CD4-positive, alpha-beta T cell treated with Interleukin-17A for 1 hour (primary cell): ENCODE data around the gene ACOX2.
"Not testable (repeated sequence)": the region's sequence is repeated elsewhere in the genome, so short reads cannot be mapped to it uniquely, and the experiment has no call there.

ENCODE experiments used
- DNase-seq: peaks from one replicate; pipeline ENCODE4 v3.0.0-alpha.2; 2020

The ACOX2 gene

GRCh38 chr3:58534592-58535494 lies 2.1 kb downstream of the ACOX2 start:
- DNase-seq: no peak

DNA sequence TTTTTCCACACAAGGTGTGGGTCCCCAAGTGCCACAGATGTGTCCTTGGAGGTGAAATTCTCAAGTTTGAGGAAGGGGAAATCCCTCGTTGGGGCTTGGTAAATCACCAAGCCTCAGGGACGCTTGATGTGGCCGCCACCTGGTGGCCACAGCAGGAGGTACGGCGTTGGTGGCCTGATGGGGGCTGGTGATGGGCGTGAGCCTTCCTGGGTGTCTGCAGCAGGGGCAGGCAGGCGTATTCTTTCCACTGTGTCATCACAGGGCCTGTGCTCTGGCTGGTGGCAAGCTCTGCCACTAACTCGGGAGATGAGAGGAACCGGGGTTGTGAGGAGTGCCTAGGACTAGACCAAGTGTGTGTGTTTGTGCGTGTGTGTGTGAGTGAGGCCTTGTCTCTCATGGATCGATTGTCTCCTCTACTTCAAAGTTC lies 4.2 kb downstream of the ACOX2 start:
- peak; percentile 84 for DNase-seq

DNA sequence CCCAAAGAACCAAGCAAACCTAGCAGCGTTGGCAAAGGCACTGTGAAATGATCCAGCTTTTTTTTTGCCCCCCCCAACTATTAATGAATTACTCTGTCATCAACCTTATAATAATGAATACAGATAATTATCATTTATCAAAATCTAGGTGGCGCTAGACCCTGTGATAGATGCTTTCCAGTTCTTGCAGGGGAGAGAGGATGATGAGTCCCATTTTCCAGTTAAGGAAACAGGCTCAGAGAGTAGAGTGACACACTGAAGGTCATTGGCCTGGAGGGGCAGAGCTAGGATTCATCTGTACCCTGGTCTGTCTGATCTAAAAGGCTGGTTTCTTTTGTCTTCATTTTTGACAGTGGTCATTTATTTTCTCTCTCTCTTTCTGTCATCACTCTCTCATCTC lies 5.0 kb downstream of the ACOX2 start:
- no peak for DNase-seq

GRCh38 chr3:58531555-58531954 lies 5.4 kb downstream of the ACOX2 start:
- no peak for DNase-seq

- no peak for DNase-seq
Observed at GRCh38 chr3:58530354-58530865, 6.6 kb downstream of the ACOX2 start.

DNA sequence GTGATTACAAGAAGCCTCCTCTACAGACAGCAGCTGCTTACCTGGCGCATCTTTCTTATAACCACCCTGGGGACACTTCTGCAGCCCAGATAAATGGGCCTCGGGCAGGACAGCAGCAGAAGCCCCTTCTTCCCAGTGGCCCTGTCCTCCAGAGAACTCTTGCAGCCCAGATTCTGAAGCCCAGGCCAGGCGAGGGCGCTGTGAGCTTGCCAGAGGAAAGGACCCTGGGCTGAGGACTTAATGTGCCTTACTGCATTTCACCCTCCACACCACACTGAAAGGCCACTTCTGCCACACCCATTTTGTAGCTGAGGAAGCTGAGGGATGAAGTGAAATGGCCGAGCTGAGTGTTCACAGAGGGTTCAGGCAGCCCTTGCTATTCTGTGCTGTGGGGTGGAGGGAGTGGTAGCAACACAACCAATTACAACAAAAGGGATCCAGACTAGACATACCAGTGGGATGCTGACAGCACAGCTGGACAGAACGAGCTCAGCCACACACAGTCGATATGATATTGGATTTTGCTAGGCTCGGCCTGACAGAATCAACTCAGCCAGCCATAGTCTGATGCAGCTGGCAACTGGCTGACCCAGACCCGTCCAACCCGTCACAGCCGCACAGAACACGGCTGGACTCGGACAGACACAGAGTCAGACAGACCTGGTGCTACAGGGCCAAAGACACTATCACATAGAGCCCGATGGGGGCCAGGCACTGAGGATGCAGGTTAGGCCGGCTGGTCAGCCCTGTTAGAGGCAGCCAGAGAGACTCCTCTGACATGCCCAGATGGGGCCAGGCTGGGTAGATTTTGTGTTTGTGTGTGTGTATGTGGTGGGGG lies 7.3 kb downstream of the ACOX2 start:
- no peak for DNase-seq

GRCh38 chr3:58528629-58529028 lies 8.4 kb downstream of the ACOX2 start:
- no peak for DNase-seq

DNA sequence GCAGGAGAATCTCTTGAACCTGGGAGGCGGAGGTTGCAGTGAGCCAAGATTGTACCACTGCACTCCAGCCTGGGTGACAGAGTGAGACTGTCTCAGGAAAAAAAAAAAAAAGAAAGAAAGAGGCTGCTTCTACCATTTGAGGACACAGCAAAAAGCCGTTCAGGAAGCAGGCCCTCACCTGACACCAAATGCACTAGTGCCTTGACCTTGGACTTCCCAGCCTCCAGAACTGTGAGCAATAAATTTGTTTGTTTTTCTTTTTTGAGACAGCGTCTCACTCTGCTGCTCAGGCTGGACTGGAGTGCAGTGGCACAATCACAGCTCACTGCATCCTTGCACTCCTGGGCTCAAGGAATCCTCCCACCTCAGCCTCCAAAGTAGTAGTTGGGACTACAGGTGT lies 9.6 kb downstream of the ACOX2 start:
- not testable (repeated sequence) for DNase-seq

- DNase-seq: no peak
Observed at GRCh38 chr3:58526515-58526957, 10.5 kb downstream of the ACOX2 start.

- DNase-seq: no peak
Observed at GRCh38 chr3:58524326-58524888, 12.6 kb downstream of the ACOX2 start.

DNA sequence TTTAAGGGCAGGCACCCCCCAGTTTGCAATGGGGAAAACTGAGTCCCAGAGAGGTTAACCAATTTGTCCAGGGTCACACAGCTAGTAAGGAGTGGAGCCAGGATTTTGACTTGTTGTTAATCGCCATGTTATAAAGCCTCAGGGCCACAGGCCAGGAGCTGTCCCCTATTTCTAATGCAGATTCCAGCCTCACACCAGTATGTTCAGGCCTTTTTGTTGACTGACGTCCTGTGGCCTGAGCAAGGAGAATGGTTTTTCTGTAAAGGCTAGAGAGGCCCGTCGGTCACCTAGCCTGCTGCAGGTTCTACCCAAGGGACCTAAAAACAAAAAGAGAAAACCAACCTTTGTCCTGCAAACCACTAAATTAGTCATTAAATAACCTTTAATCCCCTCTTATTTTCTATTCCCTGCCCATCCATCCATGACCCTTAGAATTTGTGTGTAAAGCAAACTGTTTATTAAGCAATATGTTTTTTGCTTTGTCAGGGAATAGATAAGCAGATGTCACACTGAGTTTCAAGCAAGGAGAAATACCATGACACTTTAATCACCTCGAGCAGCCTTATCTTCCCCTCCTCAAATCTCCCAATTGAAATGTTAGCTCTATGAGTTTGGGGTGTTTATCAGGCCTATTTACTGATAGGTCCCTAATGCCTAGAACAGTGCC lies 14.1 kb downstream of the ACOX2 start:
- DNase-seq: no peak

DNA sequence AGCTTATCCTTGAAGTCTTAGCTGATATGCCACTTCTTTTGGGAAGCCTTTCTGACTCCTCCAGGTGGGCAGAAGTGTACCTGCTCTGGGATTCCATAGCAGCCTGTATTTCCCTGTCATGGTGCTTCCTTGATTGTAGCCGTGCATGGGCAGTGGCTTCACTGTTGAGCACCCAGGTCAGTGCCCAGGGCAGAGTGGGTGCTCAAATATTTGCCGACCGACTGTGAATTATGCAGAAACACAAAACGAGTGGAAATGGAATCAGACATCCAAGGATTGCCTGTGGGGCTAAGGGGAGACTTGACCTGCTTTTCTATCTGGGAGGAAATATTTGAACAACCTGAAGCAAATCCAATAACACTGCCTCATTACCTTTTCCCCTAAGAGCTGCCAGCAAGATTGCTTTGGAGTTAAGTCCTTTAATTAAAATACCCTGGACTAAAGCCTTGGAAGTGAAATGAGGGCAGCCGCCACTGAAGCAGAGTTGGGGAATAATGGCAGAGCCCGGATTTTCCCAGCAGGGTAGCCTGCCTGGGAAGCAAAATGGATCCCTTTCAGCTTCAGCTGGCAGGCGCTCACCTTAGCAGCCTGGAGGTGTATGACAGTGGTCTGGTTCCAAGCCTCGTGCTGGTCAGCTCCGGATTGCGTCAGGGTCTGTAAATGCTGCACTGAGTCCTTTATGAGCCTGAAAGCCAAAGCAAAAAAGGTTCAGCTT lies 14.9 kb downstream of the ACOX2 start:
- no peak for DNase-seq

DNA sequence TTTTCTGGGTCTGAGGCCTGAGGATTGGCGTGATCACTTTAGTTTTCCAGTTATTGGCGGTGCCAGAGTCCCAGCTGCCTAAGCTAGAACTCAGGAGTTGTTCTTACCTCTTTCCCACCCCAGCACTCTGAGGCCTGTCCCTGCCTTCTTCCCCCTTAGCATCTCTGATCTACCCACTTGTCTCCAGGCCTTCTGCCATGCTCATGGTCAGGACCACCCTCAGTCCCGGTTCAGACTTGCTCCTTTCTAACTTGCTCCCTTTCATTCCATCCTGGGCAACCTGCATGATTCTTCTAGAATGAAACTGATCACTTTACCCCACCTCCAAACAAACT lies 15.7 kb downstream of the ACOX2 start:
- no peak for DNase-seq

GRCh38 chr3:58520403-58521335 lies 16.3 kb downstream of the ACOX2 start:
- DNase-seq: no peak

DNA sequence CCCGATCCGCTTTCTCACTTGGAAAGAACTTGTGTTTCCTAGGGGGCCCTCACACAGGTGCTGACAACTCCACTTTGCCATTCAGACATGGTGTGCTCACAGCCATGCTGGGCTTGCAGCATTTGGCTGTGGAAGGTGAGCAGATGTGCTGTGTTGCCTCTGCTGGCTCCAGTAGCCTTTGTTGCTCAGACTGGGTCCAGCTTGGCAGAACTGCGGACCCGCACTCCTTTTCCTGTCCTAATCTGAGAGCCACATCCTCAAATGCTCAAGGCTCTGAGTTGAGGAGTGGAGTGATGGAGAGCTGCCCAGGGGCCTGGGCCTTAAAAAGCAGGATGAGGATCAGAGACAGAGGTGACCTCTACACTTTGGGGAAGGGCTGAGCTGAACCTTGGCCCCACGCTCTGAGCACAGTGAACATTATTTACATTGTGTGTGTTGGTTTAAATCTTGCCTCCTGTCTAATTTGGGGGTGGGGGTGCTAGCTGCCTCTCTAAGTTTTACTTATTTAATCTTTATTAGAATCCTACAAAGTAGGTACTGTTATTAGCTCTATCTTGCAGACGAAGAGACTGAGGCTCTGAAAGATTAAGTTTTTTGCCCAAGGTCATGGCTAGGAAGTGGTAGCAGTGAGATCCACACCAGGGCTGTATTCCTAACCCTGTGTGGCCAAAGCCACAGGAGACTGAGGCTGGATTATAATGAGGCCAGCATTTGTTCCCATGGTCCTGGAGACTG lies 17.2 kb downstream of the ACOX2 start:
- no peak for DNase-seq

GRCh38 chr3:58518291-58518789 lies 18.6 kb downstream of the ACOX2 start:
- no peak for DNase-seq

DNA sequence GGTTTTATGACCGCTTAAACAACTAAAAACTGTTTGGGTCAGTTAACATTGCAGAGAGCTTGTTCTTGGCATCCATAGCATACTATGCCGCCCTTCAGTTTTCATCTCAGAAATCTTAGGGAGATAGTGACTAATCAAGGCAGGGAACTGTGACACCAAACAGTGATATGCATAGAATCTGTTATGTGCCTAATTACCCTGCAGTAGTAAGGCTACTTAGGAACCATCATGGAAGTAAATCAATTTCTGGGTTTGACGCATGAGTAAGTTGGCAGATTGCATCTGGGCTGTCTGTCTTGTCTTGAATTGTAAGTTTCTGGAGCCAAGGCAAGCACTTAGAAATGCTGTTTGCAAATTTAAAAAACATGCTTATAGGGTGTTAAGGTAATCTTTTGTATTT lies 22.6 kb downstream of the ACOX2 start:
- DNase-seq: no peak

- no peak for DNase-seq
Observed at GRCh38 chr3:58508437-58508836, 28.6 kb downstream of the ACOX2 start.

DNA sequence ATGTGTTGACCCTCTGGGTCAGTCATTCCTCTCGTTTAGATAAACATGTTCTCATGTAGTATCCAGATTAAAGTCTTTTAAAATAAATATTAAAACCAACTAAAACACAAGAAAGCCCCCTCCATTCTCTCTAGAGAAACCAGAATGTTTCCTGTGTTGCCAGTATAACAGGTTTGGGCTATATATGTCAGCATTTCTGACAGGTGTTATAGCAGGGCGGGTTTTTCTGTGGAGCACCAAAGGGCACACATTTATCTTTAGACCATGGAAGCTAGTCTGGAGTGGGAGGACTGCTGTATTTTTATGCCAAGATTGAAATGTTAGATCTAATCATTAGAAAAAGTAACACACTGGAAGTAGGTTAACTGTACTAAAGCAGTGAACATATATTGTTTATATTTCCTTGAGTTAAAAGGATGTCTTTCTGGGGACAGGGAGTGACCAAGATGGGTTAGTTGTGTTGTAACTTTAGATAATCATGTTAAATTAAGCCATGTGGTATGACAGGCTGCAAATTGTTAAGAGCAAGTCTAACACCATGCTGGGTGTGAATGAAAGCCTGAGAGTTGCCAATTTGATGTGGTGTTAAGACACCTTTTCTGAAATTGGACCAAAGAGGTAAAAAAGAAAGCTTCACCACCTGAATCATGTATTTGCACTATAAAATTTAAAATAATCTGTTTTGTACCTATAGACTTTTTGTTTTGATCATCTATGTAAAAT lies 29.5 kb downstream of the ACOX2 start:
- no peak for DNase-seq
